Daoy (cell line): ENCODE results near the gene SUGCT. TPM values are rescaled to one million over a fixed set of nuclear protein-coding genes. Genes with fewer than 3 reads are reported as not detected.
A peak's percentile ranks its signal among the peaks of the same experiment; 100 is the strongest.
"Not testable (repeated sequence)": the region's sequence is repeated elsewhere in the genome, so short reads cannot be mapped to it uniquely, and the experiment has no call there.

Experiments
- DNase-seq: peaks from one replicate; pipeline ENCODE4 v3.0.0-alpha.2; 2015; ENCODE audit warnings: low read depth
- total RNA-seq: library from RNA; depleted of rRNA; stranded (reverse); fragments of >200 nt; shearing (Covaris generic); gene quantifications from 2 replicates; pipeline ENCODE4 v1.2.3, GENCODE V29; 2014

Gene SUGCT
- total RNA-seq, 1 experiment from 2014 or later = 11.8 TPM

GRCh38 chr7:40248681-40249080 is 113.9 kb downstream of the SUGCT start:
- no peak for DNase-seq

- not testable (repeated sequence) for DNase-seq
Measured at GRCh38 chr7:40253444-40253843, 118.6 kb downstream of the SUGCT start.

DNA sequence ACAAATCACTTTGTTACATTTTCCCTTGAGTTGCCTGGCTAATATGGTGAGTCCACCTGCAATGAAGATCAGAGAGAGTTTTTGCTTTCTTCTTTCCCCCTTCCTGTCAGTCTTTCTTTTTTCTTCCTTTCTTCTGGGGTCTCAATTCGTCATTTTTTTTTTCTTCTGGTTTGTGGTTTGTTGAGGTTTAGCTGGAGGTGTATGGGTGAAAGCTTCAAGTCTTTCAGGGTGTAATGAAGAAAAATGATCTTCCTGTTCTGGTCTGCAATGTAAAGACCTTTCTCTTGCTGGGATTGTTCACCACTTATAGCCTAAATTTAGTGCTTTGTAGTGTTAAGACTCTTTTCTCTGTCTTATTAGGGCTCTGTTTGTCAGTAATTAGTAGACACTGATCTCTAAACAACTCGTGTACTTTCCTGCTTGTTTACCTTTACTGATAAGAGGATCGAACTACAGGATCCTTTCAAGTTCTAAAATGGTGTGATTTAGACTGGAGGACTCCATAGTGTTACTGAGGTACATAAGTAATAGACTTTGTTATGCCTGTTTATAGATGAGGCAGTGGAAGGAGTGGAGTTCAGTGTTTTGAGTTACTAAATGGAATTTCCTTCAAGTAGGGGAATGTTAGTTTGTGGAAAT is 129.1 kb downstream of the SUGCT start:
- no peak for DNase-seq

DNA sequence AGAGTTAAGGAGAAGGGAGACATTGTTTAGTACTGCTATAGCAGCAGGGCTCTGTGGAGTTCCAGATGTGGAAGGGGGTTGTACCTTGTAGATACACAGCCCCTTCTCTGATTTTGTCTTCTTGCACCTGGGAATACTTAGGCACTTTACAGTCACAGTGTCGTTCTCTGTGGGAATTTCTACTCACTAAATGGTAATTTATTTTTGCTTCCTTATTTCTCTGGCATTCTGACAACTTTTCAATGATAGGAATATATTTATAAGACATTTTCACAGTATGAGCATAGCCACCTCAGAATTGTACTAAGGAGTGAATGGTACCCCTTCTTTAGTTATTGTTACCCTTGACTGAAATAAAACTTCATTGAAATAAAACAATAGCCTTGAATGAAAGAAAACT is 132.8 kb downstream of the SUGCT start:
- no peak for DNase-seq

DNA sequence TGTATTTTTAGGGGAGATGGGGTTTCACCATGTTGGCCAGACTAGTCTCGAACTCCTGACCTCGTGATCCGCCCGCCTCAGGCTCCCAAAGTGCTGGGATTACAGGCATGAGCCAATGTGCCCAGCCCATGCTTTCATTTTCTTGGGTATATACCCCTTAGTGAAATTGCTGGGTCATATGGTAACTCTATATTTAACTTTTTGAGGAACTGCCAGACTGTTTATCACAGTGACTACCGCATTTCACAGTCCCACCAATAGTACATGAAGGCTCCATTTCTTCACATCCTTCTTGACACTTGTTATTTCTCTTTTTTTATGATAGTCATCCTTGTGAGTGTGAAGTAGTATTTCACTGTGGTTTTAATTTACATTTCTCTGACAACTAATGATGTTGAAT is 134.0 kb downstream of the SUGCT start:
- not testable (repeated sequence) for DNase-seq

- DNase-seq = no peak
Measured at GRCh38 chr7:40276061-40276460, 141.3 kb downstream of the SUGCT start.

DNA sequence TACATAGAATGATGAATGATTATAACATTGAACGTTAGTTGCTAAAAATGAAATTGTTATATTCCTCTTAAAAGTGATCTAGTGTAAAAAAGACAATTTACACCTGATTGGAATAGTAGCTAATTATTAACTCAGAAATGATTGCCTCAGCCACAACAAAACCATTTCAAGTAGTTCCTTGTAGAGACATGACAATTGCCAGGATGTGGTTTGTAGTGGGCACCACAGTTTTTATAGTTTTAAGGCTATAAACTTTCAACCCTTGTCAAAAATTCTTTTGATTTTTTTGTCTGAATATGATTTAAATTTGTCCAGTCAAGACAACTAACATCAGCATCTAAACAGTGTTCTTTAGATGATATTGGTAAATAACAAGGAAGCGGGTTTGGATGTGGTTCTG is 145.2 kb downstream of the SUGCT start:
- no peak for DNase-seq

DNA sequence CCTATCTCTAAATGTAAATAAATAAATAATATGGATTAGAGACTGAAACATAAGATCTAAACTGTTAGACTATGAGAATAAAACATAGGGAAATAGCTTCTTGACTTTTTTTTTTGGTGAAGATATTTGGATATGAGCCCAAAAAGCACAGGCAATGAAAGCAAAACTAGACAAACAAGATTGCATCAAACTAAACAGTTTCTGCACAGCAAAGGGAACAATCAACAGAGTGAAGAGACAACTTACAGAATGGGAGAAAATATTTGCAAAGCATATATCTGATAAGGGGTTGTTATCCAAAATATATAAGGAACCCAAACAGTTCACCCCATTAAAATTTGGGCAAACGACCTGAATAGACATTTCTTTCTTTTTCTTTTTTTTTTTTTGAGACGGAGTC is 148.1 kb downstream of the SUGCT start:
- DNase-seq = no peak

DNA sequence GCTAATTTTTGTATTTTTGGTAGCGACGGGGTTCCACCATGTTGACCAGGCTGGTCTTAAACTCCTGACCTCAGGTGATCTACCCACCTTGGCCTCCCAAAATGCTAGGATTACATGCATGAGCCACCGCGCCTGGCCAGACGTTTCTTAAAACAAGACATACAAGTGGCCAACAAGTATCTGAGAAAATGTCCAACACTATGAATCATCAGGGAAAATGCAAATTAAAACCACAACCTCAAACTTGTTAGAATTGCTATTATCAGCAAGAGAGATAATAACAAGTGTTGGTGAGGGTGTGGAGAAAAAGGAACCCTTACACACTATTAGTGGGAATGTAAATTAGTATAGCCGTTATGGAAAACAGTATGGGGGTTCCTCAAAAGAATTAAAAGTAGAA is 148.6 kb downstream of the SUGCT start:
- peak; percentile 37 for DNase-seq

DNA sequence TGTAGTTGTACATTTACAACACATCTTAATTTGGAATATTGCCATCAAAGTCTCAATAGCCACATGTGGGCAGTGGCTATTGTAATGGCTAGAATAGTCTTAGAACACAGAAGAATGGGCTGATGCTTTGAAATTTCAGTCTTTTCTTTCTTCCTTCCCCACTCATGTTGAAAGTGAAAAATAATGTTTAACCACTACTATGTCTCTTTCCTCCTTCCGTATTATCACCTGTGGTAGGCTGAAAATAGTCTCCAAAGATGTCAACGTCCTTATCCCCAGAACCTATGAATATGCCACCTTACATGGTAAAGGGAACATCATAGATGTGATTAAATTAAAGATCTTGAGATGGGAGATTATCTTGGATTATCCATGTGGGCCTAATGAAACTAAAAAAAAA is 154.0 kb downstream of the SUGCT start:
- DNase-seq = no peak

- DNase-seq = peak; percentile 62
Measured at GRCh38 chr7:40297741-40298311, 163.0 kb downstream of the SUGCT start.

DNA sequence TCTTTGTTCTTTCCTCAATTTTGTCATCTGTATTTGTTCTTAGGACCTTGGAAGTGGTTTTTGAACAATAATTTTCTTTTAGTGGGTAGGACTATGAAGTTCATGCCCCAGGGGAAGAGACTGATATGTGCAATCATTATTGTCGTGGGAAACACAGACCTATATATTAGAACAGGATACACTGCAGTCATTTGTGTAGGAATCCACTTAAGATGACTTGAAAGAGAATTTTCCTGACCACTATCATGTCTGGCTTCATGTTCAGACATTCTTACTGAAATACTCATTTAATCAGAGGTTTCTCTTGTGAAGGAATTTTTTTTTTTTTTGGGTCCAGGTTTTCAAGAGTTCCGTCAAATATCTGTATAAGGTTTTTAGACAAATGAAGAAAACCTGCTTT is 163.6 kb downstream of the SUGCT start:
- peak; percentile 93 for DNase-seq

DNA sequence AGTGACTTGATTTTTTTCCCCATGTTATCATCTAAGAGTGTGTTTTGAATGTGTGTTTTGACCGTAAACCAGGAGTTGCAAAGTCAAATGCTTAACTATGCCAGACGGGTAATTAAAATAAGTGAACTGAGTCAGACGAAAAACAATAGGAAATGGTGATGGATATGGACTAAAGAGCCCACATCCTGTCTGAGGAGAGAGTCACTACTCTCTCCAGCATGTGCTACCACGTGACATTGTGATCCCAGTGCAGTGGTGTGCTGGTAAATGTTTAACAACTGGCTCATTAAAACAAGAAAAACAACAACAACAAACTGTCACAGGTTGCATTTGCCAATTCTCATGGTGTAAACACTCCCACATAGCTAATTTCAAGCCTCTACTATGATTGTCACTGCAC is 164.3 kb downstream of the SUGCT start:
- DNase-seq = peak; percentile 97

GRCh38 chr7:40300146-40300670 is 165.4 kb downstream of the SUGCT start:
- DNase-seq = peak; percentile 70

DNA sequence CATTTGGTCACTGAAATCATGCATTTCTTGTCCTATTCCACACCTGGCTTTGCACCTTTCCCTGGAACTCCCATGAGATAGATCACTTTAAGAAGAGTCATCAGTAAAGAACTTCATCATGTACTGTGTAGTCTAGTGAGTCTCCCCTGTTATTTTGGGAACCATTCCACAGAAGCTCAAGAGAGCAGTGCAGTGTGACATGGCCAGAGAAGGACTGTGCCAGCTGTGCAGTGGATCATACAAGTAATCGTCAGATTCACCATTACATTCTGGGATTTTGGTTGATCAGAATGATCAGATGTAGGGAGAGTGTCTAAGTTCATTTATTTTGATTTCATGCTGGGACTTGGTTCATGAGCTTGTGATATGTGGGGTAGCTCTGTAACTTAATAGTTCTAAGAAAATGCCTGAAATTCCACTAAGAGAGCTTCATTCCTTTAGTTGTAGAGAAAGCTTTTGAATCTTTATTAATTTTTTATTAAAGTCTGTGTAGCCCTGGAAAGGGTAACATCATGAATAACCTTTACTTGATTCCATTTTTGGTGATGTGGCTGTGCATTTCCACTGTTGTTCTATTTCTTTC is 166.8 kb downstream of the SUGCT start:
- peak; percentile 65 for DNase-seq

DNA sequence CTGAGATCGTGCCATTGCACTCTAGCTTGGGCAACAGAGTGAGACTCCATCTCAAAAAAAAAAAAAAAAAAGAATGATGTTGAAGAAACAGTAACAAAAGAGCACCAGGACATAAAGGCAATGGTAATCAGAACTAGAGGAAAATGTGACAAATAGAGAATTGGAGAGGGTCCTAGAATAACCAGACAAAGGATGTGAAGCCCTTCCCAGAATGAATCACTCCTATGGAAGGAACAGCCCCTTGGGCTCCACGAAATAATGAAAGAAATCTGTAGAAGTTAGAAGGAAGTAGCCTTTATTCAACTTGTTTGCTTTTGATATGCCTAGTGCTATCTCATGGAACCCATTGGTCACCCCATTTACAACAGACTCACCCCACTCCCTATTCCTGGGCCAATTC is 169.2 kb downstream of the SUGCT start:
- DNase-seq = no peak

- DNase-seq = no peak
Measured at GRCh38 chr7:40305229-40305628, 170.4 kb downstream of the SUGCT start.

- no peak for DNase-seq
Measured at GRCh38 chr7:40306025-40306424, 171.2 kb downstream of the SUGCT start.

DNA sequence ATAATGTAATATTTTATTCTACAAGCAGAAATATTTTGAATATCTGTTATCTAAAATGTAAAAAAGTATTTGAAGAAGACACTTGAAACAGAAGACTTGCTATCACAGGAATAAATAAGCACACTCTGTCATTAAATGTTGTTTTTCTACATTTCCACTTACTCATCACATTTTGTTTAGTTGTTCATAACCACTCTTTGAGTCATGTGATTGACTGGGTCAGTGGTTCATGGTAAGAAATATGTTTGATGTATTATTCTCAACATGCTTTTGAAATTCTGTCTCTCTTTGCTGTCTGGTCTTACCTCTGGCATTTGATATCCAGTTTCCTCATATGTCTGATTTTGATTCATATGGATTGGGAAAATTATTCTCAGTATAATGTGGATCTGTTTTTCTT is 171.8 kb downstream of the SUGCT start:
- DNase-seq = peak; percentile 68

DNA sequence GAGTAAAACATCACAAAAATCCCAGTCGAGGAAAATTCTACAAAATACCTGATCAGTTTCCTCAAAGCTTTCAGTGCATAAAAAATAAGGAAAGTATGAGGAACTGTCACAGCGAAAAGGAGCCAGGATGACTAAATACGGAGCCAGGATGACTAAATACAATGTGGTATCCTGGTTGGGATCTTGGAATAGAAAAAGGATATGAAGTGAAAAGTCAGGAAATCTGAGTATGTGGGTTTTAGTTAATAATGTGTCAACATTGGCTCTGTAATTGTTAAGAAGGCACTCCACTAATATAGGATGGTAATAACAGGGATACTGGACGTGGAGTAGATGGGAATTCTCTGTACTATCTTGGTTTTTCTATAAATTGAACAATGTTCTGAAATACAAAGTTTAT is 175.5 kb downstream of the SUGCT start:
- peak; percentile 65 for DNase-seq

- DNase-seq = no peak
Measured at GRCh38 chr7:40311307-40311706, 176.5 kb downstream of the SUGCT start.

DNA sequence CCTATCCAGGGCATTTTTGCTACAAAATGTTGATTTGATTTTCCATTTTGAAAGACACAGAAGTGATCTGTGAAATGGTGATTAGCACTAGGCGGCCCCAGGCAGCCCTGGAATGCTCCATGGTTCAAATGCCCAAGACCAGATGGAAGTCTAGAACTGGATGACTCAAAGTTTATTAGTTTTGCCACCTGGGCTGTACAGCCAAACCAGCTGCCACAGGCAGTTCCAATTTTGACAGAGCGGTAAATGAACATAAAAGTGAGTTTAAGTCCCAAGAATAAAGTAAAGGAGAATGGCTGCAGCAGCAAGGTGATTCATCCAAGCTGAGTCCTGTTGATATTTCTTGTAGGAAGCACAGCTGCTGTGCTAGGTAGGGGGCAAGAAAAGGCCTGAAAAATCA is 180.5 kb downstream of the SUGCT start:
- peak; percentile 90 for DNase-seq

- DNase-seq = peak; percentile 35
Measured at GRCh38 chr7:40316176-40316575, 181.4 kb downstream of the SUGCT start.
